GM12878 (cell line): ENCODE results near the gene NFATC3. TPM values are rescaled to one million over a fixed set of nuclear protein-coding genes. Genes with fewer than 3 reads are reported as not detected.

Source experiments
- ATAC-seq: fragments of 200-7000 bp; cut with Tn5 transposase; 3 replicates; pipeline ENCODE4 v1.9.1; 2020; ENCODE audit warnings: mild to moderate bottlenecking, moderate library complexity
- BruUV-seq: library from RNA; stranded (reverse); fragments of 400-500 nt; replicated peaks from 2 replicates; lab custom pipeline; 2021; lab: Mats Ljungman, UMichigan
- CTCF ChIA-PET: fragments of 300-600 bp; sonication (Branson Sonifier 250); formaldehyde crosslinking; extraction: SDS; loops from one replicate; lab custom pipeline; 2021; ENCODE audit warnings: inconsistent platforms; lab: Yijun Ruan, JAX
- POLR2A ChIA-PET: fragments of 350-600 bp; formaldehyde crosslinking; extraction: SDS; loops from one replicate; lab custom pipeline; 2021; ENCODE audit warnings: inconsistent platforms; lab: Charles Lee
- RAD21 ChIA-PET: fragments of 300-600 bp; sonication (Branson Sonifier 250); formaldehyde crosslinking; loops from one replicate; lab custom pipeline; 2023; ENCODE audit warnings: antibody characterized with exemption; ENCODE audit not compliant: unreplicated experiment; lab: Charles Lee
- SMC1A ChIA-PET: fragments of 300-600 bp; sonication (Branson Sonifier 250); formaldehyde crosslinking; loops from one replicate; lab custom pipeline; 2023; ENCODE audit not compliant: unreplicated experiment, uncharacterized antibody; lab: Charles Lee
- DNase-seq: peaks from one replicate; pipeline ENCODE4 v3.0.0-alpha.2; 2011; ENCODE audit warnings: low read depth, low spot score
- FAIRE-seq: peaks from 3 replicates; lab custom pipeline; 2011; peaks lifted over from hg19 to GRCh38; lab: Jason Lieb, UNC
- H2AFZ ChIP-seq: 2 replicates; pipeline ENCODE4 v1.6.0; 2011; ENCODE audit warnings: low read depth, low read length, control low read depth; ENCODE audit not compliant: control insufficient read depth
- H3K27ac ChIP-seq: 2 replicates; pipeline ENCODE4 v1.5.1; 2011; ENCODE audit warnings: control low read depth; ENCODE audit not compliant: control insufficient read depth, insufficient read depth
- H3K27me3 ChIP-seq, 2 experiments: replicated peaks in 1 of 2; 2 replicates each; pipeline versions ENCODE4 v1.6.0 to v1.6.1; 2011; ENCODE audit warnings: low read length in 1 of 2; ENCODE audit not compliant: control insufficient read depth in 2 of 2, insufficient read depth in 2 of 2
- H3K36me3 ChIP-seq, 2 experiments: 2 replicates each; pipeline ENCODE4 v1.5.1; 2011; ENCODE audit warnings: low read length in 1 of 2; ENCODE audit not compliant: control insufficient read depth in 2 of 2, insufficient read depth in 2 of 2
- H3K4me1 ChIP-seq: 2 replicates; pipeline ENCODE4 v1.6.1; 2011; ENCODE audit warnings: mild to moderate bottlenecking, low read length, moderate library complexity, mixed read lengths; ENCODE audit not compliant: control insufficient read depth, insufficient read depth
- H3K4me2 ChIP-seq: 2 replicates; pipeline ENCODE4 v1.6.0; 2011; ENCODE audit warnings: control low read depth; ENCODE audit not compliant: control insufficient read depth, insufficient read depth
- H3K4me3 ChIP-seq: fragments of 200-600 bp; sonication (generic); 2 replicates; pipeline ENCODE4 v1.5.1; 2016
- H3K79me2 ChIP-seq: 2 replicates; pipeline ENCODE4 v1.6.0; 2011; ENCODE audit warnings: low read length; ENCODE audit not compliant: control insufficient read depth, insufficient read depth
- H3K9ac ChIP-seq: 2 replicates; pipeline ENCODE4 v1.8.0; 2011; ENCODE audit warnings: low read length, control low read depth, mixed read lengths; ENCODE audit not compliant: control insufficient read depth, insufficient read depth
- H3K9me3 ChIP-seq: replicated peaks from 3 replicates; pipeline ENCODE4 v1.5.1; 2011; ENCODE audit warnings: mild to moderate bottlenecking, low read length; ENCODE audit not compliant: control insufficient read depth, insufficient read depth
- H4K20me1 ChIP-seq: 2 replicates; pipeline ENCODE4 v1.6.0; 2011; ENCODE audit not compliant: control insufficient read depth, insufficient read depth
- CBFB ChIP-seq: IDR thresholded peaks from 2 replicates; pipeline ENCODE4 v1.6.1; 2016; ENCODE audit warnings: antibody characterized with exemption, low read depth
- CREB1 ChIP-seq: IDR thresholded peaks from 2 replicates; pipeline ENCODE4 v1.6.1; 2012; ENCODE audit warnings: low read depth, mild to moderate bottlenecking, inconsistent platforms
- IRF5 ChIP-seq: fragments of 450-650 bp; IDR thresholded peaks from 2 replicates; pipeline ENCODE4 v1.6.1; 2017; ENCODE audit warnings: borderline replicate concordance
- RAD51 ChIP-seq: fragments of 450-650 bp; IDR thresholded peaks from 2 replicates; pipeline ENCODE4 v1.6.1; 2016; ENCODE audit warnings: moderate library complexity, mild to moderate bottlenecking, inconsistent platforms
- RELA ChIP-seq: fragments of 450-650 bp; IDR thresholded peaks from 2 replicates; pipeline ENCODE4 v1.8.0; 2014; ENCODE audit warnings: borderline replicate concordance; ENCODE audit not compliant: partially characterized antibody
- RFX5 ChIP-seq: IDR thresholded peaks from 2 replicates; pipeline ENCODE4 v1.6.1; 2011; ENCODE audit warnings: low read depth, low read length, improper control_type of control experiment
- SREBF2 ChIP-seq: IDR thresholded peaks from 2 replicates; pipeline ENCODE4 v1.6.1; 2012; ENCODE audit warnings: mild to moderate bottlenecking, low read length
- YBX1 ChIP-seq: fragments of 450-650 bp; IDR thresholded peaks from 2 replicates; pipeline ENCODE4 v1.6.1; 2016; ENCODE audit warnings: antibody characterized with exemption
- ZBTB40 ChIP-seq: fragments of 450-650 bp; IDR thresholded peaks from 2 replicates; pipeline ENCODE4 v1.6.1; 2016; ENCODE audit warnings: mild to moderate bottlenecking, moderate library complexity, borderline replicate concordance
- ZNF24 ChIP-seq: fragments of 450-650 bp; IDR thresholded peaks from 2 replicates; pipeline ENCODE4 v1.6.1; 2017; ENCODE audit warnings: antibody characterized with exemption, mild to moderate bottlenecking
- whole genome bisulfite sequencing: methylation state at CpG from one replicate; pipeline ENCODE4 v1.1.6; 2016; ENCODE audit warnings: low lambda C conversion rate; ENCODE audit not compliant: insufficient replicate concordance, insufficient coverage; ENCODE audit errors: missing lambda C conversion rate; 5-methylcytosine and 5-hydroxymethylcytosine counted together
- in situ Hi-C: fragments of 300-500 bp; cut with MboI; formaldehyde crosslinking; loops from 9 replicates; pipeline ENCODE4 v1.14.3; 2018; ENCODE audit warnings: mixed read lengths
- intact Hi-C: fragments of 100-400 bp; cut with micrococcal nuclease; formaldehyde crosslinking; loops from one replicate; pipeline ENCODE4 v1.14.2; 2022; ENCODE audit not compliant: unreplicated experiment
- polyA plus RNA-seq, 11 experiments: library from polyadenylated mRNA; depleted of rRNA in 4 of 11; unstranded in 6 of 11; stranded (reverse) in 5 of 11; fragments of >200 nt; fragmentation: Nextera tagmentation in 4 of 11; fragmentation: Illumina TruSeq in 1 of 11; extraction: Ambion mirVana in 4 of 11; extraction: Trizol in 1 of 11; gene quantifications; 1 replicate in 1 of 11; 2 replicates in 10 of 11; pipeline versions ENCODE4 v1.2.1 to v1.2.3, GENCODE V29; 2011 to 2016; ENCODE audit warnings: inconsistent platforms in 2 of 11, missing spikeins in 2 of 11, low read depth in 1 of 11
- total RNA-seq, 4 experiments: library from RNA; depleted of rRNA in 3 of 4; stranded (reverse); fragments of >200 nt in 3 of 4; fragmentation: Illumina TruSeq in 1 of 4; extraction: Trizol in 1 of 4; gene quantifications; 2 replicates each; pipeline versions ENCODE4 v1.2.1 to v1.2.3, GENCODE V29; 2013 to 2021
- TF ChIP-seq, protein P1 (sequence below): fragments of 450-650 bp; IDR thresholded peaks from 2 replicates; pipeline ENCODE4 v1.6.1; 2017; ENCODE audit warnings: antibody characterized with exemption, mild to moderate bottlenecking, moderate library complexity

The NFATC3 gene
- total and polyA plus RNA-seq, 10 of the 15 experiments (the other 5 are each of a cell fraction or from before 2014, with no cell fraction given), result 4.2 to 37.6 (median 24.9) TPM

GRCh38 chr16:68234188-68235107, 149.3 kb downstream of the NFATC3 start:
- DNase-seq (no peak), ATAC-seq (no peak), FAIRE-seq (no peak)
- H3K4me3 ChIP-seq, result no peak overlapping the region
- ChIA-PET RAD21 (no interaction called here), POLR2A (interaction anchor here (0.6 kb wide), 1 partner anchor 250 kb away, joined by 4 read pairs; no protein-coding TSS in a partner anchor), CTCF (interaction anchor here (1.1 kb wide), 1 partner anchor 27 kb away, joined by 4 read pairs; no protein-coding TSS in a partner anchor), SMC1A (interaction anchor here (0.9 kb wide), 1 partner anchor 22 kb away, joined by 3 read pairs; no protein-coding TSS in a partner anchor)
- no peaks in the 10 kb centered on the region for H4K20me1 ChIP-seq
- H3K36me3 ChIP-seq, result peaks cover 3 to 7% of the 10 kb centered on the region in 2 experiments; a peak in 3 of 4 replicates
- in situ Hi-C loops, result no loop called here
- H3K27ac ChIP-seq, result no peak overlapping the region
- H3K9me3 ChIP-seq, result no peaks in the 10 kb centered on the region
- WGBS, result 65% methylated on average over 13 of the region's 13 CpGs
- H3K27me3 ChIP-seq, result no peaks in the 10 kb centered on the region
- intact Hi-C loops, result no loop called here
- no TSS peak for BruUV-seq
- H3K4me2 ChIP-seq, result no peak overlapping the region
- no peak overlapping the region for H2AFZ ChIP-seq
- no peaks in the 10 kb centered on the region for H3K79me2 ChIP-seq
- H3K4me1 ChIP-seq, result peaks cover 11% of the 10 kb centered on the region
- no peak overlapping the region for H3K9ac ChIP-seq
- TF ChIP-seq RELA, result no peak
- TF ChIP-seq ZNF24, result no peak
- no peak for TF ChIP-seq CBFB
- TF ChIP-seq RAD51, result no peak
- TF ChIP-seq, protein P1, sequence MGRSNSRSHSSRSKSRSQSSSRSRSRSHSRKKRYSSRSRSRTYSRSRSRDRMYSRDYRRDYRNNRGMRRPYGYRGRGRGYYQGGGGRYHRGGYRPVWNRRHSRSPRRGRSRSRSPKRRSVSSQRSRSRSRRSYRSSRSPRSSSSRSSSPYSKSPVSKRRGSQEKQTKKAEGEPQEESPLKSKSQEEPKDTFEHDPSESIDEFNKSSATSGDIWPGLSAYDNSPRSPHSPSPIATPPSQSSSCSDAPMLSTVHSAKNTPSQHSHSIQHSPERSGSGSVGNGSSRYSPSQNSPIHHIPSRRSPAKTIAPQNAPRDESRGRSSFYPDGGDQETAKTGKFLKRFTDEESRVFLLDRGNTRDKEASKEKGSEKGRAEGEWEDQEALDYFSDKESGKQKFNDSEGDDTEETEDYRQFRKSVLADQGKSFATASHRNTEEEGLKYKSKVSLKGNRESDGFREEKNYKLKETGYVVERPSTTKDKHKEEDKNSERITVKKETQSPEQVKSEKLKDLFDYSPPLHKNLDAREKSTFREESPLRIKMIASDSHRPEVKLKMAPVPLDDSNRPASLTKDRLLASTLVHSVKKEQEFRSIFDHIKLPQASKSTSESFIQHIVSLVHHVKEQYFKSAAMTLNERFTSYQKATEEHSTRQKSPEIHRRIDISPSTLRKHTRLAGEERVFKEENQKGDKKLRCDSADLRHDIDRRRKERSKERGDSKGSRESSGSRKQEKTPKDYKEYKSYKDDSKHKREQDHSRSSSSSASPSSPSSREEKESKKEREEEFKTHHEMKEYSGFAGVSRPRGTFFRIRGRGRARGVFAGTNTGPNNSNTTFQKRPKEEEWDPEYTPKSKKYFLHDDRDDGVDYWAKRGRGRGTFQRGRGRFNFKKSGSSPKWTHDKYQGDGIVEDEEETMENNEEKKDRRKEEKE, result no peak
- no peak for TF ChIP-seq YBX1
- TF ChIP-seq ZBTB40, result no peak
- no peak for TF ChIP-seq RFX5
- TF ChIP-seq CREB1, result no peak
- TF ChIP-seq SREBF2, result no peak
- no peak for TF ChIP-seq IRF5
